Neural cell (in vitro differentiated cells): ENCODE measurements around the gene HOXA1. TPM values are rescaled to one million over a fixed set of nuclear protein-coding genes. Genes with fewer than 3 reads are reported as not detected.

Source experiments
- H2AFZ ChIP-seq: fragments of 200-600, 300-800 bp; sonication (generic), shearing (Covaris generic); 2 replicates; pipeline ENCODE4 v1.6.0; 2014; ENCODE audit warnings: low read depth, mild to moderate bottlenecking, antibody characterized with exemption, low read length, moderate library complexity
- H3F3A ChIP-seq: fragments of 200-600 bp; shearing (Covaris generic); 2 replicates; pipeline ENCODE4 v1.6.1; 2016; ENCODE audit warnings: mild to moderate bottlenecking, moderate library complexity, mixed read lengths, antibody characterized with exemption, low read length; ENCODE audit not compliant: insufficient read depth, poor library complexity, severe bottlenecking
- H3K27ac ChIP-seq: fragments of 200-600, 300-800 bp; sonication (generic), shearing (Covaris generic); 2 replicates; pipeline ENCODE4 v1.5.1; 2014; ENCODE audit warnings: mild to moderate bottlenecking, low read length, moderate library complexity
- H3K27me3 ChIP-seq: fragments of 300-800, 200-600 bp; sonication (generic), shearing (Covaris generic); 2 replicates; pipeline ENCODE4 v1.6.0; 2014; ENCODE audit warnings: mild to moderate bottlenecking, low read depth, low read length, moderate library complexity; ENCODE audit not compliant: insufficient read depth
- H3K36me3 ChIP-seq: fragments of 300-800, 200-600 bp; sonication (generic), shearing (Covaris generic); 2 replicates; pipeline ENCODE4 v1.5.1; 2014; ENCODE audit warnings: mild to moderate bottlenecking, antibody characterized with exemption, low read length, moderate library complexity; ENCODE audit not compliant: insufficient read depth
- H3K4me2 ChIP-seq: fragments of 300-800, 200-600 bp; sonication (generic), shearing (Covaris generic); 2 replicates; pipeline ENCODE4 v1.6.0; 2014; ENCODE audit warnings: mild to moderate bottlenecking, low read length
- H3K4me3 ChIP-seq: fragments of 300-800, 200-600 bp; sonication (generic), shearing (Covaris generic); 2 replicates; pipeline ENCODE4 v1.5.1; 2014; ENCODE audit warnings: mild to moderate bottlenecking, low read length, moderate library complexity
- H3K79me2 ChIP-seq: fragments of 200-600 bp; shearing (Covaris generic); replicated peaks from 2 replicates; pipeline ENCODE4 v1.6.0; 2014; ENCODE audit warnings: mild to moderate bottlenecking, low read length, moderate library complexity; ENCODE audit not compliant: insufficient read depth
- H3K9ac ChIP-seq: fragments of 300-800, 200-600 bp; sonication (generic), shearing (Covaris generic); 2 replicates; pipeline ENCODE4 v1.6.1; 2016; ENCODE audit warnings: mild to moderate bottlenecking, low read length, mixed read lengths
- H3K9me2 ChIP-seq: fragments of 200-600 bp; shearing (Covaris generic); 2 replicates; pipeline ENCODE4 v1.6.1; 2016; ENCODE audit warnings: mild to moderate bottlenecking, low read length, mixed read lengths; ENCODE audit not compliant: insufficient read depth
- H3K9me3 ChIP-seq: fragments of 200-600, 300-800 bp; sonication (generic), shearing (Covaris generic); 2 replicates; pipeline ENCODE4 v1.6.1; 2016; ENCODE audit warnings: mild to moderate bottlenecking, mixed run types, low read length, moderate library complexity, mixed read lengths
- H4K20me1 ChIP-seq: fragments of 200-600 bp; shearing (Covaris generic); 2 replicates; pipeline ENCODE4 v1.6.1; 2016; ENCODE audit warnings: mild to moderate bottlenecking, mixed run types; ENCODE audit not compliant: insufficient read depth
- EP300 ChIP-seq: fragments of 450-650 bp; conservative IDR thresholded peaks from 2 replicates; pipeline ENCODE4 v1.6.1; 2014; ENCODE audit warnings: antibody characterized with exemption, mild to moderate bottlenecking, moderate library complexity; ENCODE audit not compliant: poor library complexity, severe bottlenecking
- EZH2 ChIP-seq: fragments of 200-600, 300-800 bp; shearing (Covaris generic), sonication (generic); IDR thresholded peaks from 2 replicates; pipeline ENCODE4 v1.6.1; 2014; ENCODE audit warnings: antibody characterized with exemption, low read length, borderline replicate concordance, mild to moderate bottlenecking; ENCODE audit not compliant: insufficient read depth, poor library complexity, severe bottlenecking
- MXI1 ChIP-seq: fragments of 450-650 bp; conservative IDR thresholded peaks from 2 replicates; pipeline ENCODE4 v1.6.1; 2014; ENCODE audit warnings: antibody characterized with exemption, mild to moderate bottlenecking; ENCODE audit not compliant: poor library complexity, severe bottlenecking
- POLR2AphosphoS5 ChIP-seq: IDR thresholded peaks from 2 replicates; pipeline ENCODE4 v1.6.1; 2012
- RAD21 ChIP-seq: fragments of 450-650 bp; conservative IDR thresholded peaks from 2 replicates; pipeline ENCODE4 v1.6.1; 2014; ENCODE audit warnings: antibody characterized with exemption, mild to moderate bottlenecking, moderate library complexity
- SMC3 ChIP-seq: fragments of 450-650 bp; conservative IDR thresholded peaks from 2 replicates; pipeline ENCODE4 v1.6.1; 2014; ENCODE audit warnings: antibody characterized with exemption, mild to moderate bottlenecking, moderate library complexity; ENCODE audit not compliant: poor library complexity
- TAF1 ChIP-seq: IDR thresholded peaks from 2 replicates; pipeline ENCODE4 v1.6.1; 2012; ENCODE audit warnings: low read depth
- polyA plus RNA-seq: library from polyadenylated mRNA; depleted of rRNA; stranded (reverse); fragments of >200 nt; gene quantifications from 2 replicates; pipeline ENCODE4 v1.2.3, GENCODE V29; 2014
- TF ChIP-seq, protein P1 (sequence below): IDR thresholded peaks from 2 replicates; pipeline ENCODE4 v1.6.1; 2012; ENCODE audit warnings: borderline replicate concordance
- TF ChIP-seq, protein P2 (sequence below): fragments of 450-650 bp; IDR thresholded peaks from 2 replicates; pipeline ENCODE4 v1.5.1; 2014; ENCODE audit warnings: antibody characterized with exemption, mild to moderate bottlenecking, moderate library complexity; ENCODE audit not compliant: poor library complexity, severe bottlenecking

HOXA1 gene
- polyA plus RNA-seq, 1 donor from 2014 or later = not detected

- Histone ChIP-seq H3K36me3 (no peaks in the 10 kb centered on the region), H3K9me2 (no peaks in the 10 kb centered on the region), H2AFZ (no peak overlapping the region), H3K27me3 (peaks cover 96% of the 10 kb centered on the region), H3F3A (no peaks in the 10 kb centered on the region), H3K4me3 (no peak overlapping the region), H3K9me3 (no peaks in the 10 kb centered on the region), H3K9ac (no peak overlapping the region), H4K20me1 (no peaks in the 10 kb centered on the region), H3K27ac (no peak overlapping the region), H3K4me2 (no peak overlapping the region), H3K79me2 (no peaks in the 10 kb centered on the region)
- TF ChIP-seq, protein P1, sequence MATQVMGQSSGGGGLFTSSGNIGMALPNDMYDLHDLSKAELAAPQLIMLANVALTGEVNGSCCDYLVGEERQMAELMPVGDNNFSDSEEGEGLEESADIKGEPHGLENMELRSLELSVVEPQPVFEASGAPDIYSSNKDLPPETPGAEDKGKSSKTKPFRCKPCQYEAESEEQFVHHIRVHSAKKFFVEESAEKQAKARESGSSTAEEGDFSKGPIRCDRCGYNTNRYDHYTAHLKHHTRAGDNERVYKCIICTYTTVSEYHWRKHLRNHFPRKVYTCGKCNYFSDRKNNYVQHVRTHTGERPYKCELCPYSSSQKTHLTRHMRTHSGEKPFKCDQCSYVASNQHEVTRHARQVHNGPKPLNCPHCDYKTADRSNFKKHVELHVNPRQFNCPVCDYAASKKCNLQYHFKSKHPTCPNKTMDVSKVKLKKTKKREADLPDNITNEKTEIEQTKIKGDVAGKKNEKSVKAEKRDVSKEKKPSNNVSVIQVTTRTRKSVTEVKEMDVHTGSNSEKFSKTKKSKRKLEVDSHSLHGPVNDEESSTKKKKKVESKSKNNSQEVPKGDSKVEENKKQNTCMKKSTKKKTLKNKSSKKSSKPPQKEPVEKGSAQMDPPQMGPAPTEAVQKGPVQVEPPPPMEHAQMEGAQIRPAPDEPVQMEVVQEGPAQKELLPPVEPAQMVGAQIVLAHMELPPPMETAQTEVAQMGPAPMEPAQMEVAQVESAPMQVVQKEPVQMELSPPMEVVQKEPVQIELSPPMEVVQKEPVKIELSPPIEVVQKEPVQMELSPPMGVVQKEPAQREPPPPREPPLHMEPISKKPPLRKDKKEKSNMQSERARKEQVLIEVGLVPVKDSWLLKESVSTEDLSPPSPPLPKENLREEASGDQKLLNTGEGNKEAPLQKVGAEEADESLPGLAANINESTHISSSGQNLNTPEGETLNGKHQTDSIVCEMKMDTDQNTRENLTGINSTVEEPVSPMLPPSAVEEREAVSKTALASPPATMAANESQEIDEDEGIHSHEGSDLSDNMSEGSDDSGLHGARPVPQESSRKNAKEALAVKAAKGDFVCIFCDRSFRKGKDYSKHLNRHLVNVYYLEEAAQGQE = no peak
- TF ChIP-seq POLR2AphosphoS5 (no peak), MXI1 (no peak), EZH2 (no peak), SMC3 (no peak), TAF1 (no peak), RAD21 (no peak)
These were observed 22.8 kb upstream of the HOXA1 start for GRCh38 chr7:27118580-27118979.

- Histone ChIP-seq H3K9me3 (no peaks in the 10 kb centered on the region), H3K9me2 (no peaks in the 10 kb centered on the region), H3K9ac (no peak overlapping the region), H2AFZ (no peak overlapping the region), H3K36me3 (no peaks in the 10 kb centered on the region), H3K4me2 (no peak overlapping the region), H3K79me2 (no peaks in the 10 kb centered on the region), H3K27ac (no peak overlapping the region), H3K4me3 (no peak overlapping the region), H4K20me1 (no peaks in the 10 kb centered on the region), H3F3A (no peaks in the 10 kb centered on the region), H3K27me3 (peaks cover 96% of the 10 kb centered on the region)
- TF ChIP-seq MXI1 = no peak
- TF ChIP-seq EZH2 = no peak
- TF ChIP-seq, protein P2, sequence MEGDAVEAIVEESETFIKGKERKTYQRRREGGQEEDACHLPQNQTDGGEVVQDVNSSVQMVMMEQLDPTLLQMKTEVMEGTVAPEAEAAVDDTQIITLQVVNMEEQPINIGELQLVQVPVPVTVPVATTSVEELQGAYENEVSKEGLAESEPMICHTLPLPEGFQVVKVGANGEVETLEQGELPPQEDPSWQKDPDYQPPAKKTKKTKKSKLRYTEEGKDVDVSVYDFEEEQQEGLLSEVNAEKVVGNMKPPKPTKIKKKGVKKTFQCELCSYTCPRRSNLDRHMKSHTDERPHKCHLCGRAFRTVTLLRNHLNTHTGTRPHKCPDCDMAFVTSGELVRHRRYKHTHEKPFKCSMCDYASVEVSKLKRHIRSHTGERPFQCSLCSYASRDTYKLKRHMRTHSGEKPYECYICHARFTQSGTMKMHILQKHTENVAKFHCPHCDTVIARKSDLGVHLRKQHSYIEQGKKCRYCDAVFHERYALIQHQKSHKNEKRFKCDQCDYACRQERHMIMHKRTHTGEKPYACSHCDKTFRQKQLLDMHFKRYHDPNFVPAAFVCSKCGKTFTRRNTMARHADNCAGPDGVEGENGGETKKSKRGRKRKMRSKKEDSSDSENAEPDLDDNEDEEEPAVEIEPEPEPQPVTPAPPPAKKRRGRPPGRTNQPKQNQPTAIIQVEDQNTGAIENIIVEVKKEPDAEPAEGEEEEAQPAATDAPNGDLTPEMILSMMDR = no peak
- TF ChIP-seq TAF1 = no peak
- no peak for TF ChIP-seq EP300
- TF ChIP-seq, protein P1 = no peak
- TF ChIP-seq SMC3 = no peak
These were observed 22.2 kb upstream of the HOXA1 start for GRCh38 chr7:27117887-27118491.
